HepG2 (cell line): Measurements from ENCODE around the gene GRK6. TPM values are rescaled to one million over a fixed set of nuclear protein-coding genes. Genes with fewer than 3 reads are reported as not detected.
A peak's percentile ranks its signal among the peaks of the same experiment; 100 is the strongest.

ENCODE experiments used
- ATF7-NPFF ChIP-seq: sonication (generic); formaldehyde crosslinking; IDR thresholded peaks from 2 replicates; pipeline ENCODE4 v1.8.1; 2023; ENCODE audit warnings: mild to moderate bottlenecking, low read depth, missing genetic modification reagents, moderate library complexity
- FIP1L1 ChIP-seq: fragments of 200-400 bp; formaldehyde crosslinking; IDR thresholded peaks from 2 replicates; pipeline ENCODE4 v1.6.1; 2018; ENCODE audit warnings: low read depth, mild to moderate bottlenecking, low read length, moderate library complexity, borderline replicate concordance; ENCODE audit not compliant: insufficient read depth
- TAF1 ChIP-seq: sonication (generic); formaldehyde crosslinking; IDR thresholded peaks from 2 replicates; pipeline ENCODE4 v1.4.0; 2020; ENCODE audit warnings: missing genetic modification reagents
- ZBTB3 ChIP-seq: sonication (generic); formaldehyde crosslinking; IDR thresholded peaks from 2 replicates; pipeline ENCODE4 v1.4.0; 2020; ENCODE audit warnings: low read depth, mild to moderate bottlenecking, moderate library complexity, missing genetic modification reagents, borderline replicate concordance
- ZNF230 ChIP-seq: sonication (generic); formaldehyde crosslinking; IDR thresholded peaks from 2 replicates; pipeline ENCODE4 v1.4.0; 2020; ENCODE audit warnings: mild to moderate bottlenecking, missing genetic modification reagents
- ZNF335 ChIP-seq: sonication (generic); formaldehyde crosslinking; IDR thresholded peaks from 2 replicates; pipeline ENCODE4 v1.4.0; 2020; ENCODE audit warnings: missing genetic modification reagents
- ZNF567 ChIP-seq: sonication (generic); formaldehyde crosslinking; IDR thresholded peaks from 2 replicates; pipeline ENCODE4 v1.8.1; 2023; ENCODE audit warnings: mild to moderate bottlenecking, missing genetic modification reagents, borderline replicate concordance
- ZNF652 ChIP-seq: IDR thresholded peaks from 2 replicates; pipeline ENCODE4 v1.6.1; 2016; ENCODE audit warnings: low read depth, borderline replicate concordance
- ZNF768 ChIP-seq: sonication (generic); formaldehyde crosslinking; IDR thresholded peaks from 2 replicates; pipeline ENCODE4 v1.4.0; 2020; ENCODE audit warnings: missing genetic modification reagents
- polyA plus RNA-seq, 8 experiments: library from polyadenylated mRNA; depleted of rRNA in 3 of 8; stranded (reverse) in 7 of 8; unstranded in 1 of 8; fragments of >200 nt; fragmentation: Illumina TruSeq in 4 of 8; extraction: Trizol in 4 of 8; gene quantifications; 2 replicates each; pipeline versions ENCODE4 v1.2.1 to v1.2.3, GENCODE V29; 2011 to 2016; ENCODE audit warnings: low read depth in 4 of 8, missing spikeins in 1 of 8, mixed read lengths in 1 of 8; ENCODE audit not compliant: insufficient read depth in 1 of 8
- total RNA-seq, 5 experiments: library from RNA; depleted of rRNA; stranded (reverse); fragments of >200 nt; fragmentation: Illumina TruSeq; extraction: Trizol; gene quantifications; 2 replicates each; pipeline ENCODE4 v1.2.3, GENCODE V29; 2016; ENCODE audit warnings: low read depth in 1 of 5
- TF ChIP-seq, protein P1 (sequence below): sonication (generic); formaldehyde crosslinking; IDR thresholded peaks from 2 replicates; pipeline ENCODE4 v1.4.0; 2020; ENCODE audit warnings: missing genetic modification reagents, borderline replicate concordance

Gene GRK6
- total and polyA plus RNA-seq, 2 of the 13 experiments (the other 11 are each of a cell fraction or from before 2014, with no cell fraction given), result 13.2 to 19.9 TPM

DNA sequence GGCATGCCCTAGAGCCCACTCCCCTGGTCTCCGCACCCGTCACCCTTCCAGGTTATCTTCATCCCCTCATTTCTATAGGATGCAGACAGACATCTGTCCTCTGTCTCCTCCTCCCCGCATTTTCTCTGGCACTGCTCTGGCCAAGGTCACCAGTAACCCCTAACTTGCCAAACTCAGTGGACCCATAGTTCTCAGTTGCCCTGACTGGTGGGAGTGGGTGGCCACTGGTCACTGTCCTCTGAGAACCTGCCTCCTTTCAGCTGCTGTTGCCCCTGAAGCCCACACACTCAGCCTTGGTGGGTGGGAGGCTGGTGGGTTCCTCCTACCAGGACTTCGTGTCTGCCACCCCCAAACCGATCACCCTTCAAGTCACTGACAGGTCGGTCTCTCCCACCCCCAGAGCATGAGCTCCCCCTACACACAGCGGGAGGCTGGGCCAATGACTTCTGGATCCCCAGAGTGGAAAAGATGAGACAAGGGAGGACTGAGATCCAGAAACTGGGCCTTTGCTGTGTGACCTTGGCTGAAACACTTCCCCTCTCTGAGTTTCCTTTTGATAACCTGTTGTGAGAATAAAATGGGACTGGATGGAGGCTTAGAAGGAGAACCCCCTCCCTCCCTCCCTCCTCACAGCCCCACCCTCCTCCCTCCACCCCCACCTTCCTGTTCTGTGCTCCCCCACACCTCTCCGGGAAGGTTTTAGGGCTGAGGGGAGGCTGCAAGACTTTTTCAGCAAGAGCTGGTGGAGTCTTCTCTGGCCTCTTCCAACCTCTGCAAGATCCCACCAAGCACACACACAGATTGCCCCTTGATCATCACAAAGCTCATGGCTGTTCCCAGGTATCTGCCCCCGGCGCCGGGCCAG lies 49.3 kb downstream of the GRK6 start (continued):
- TF ChIP-seq ZNF768 (CRISPR knock-in tag) (peak; percentile 95), FIP1L1 (no peak), ATF7-NPFF (CRISPR knock-in tag) (no peak), ZNF652 (peak; percentile 82), ZBTB3 (no peak), ZNF335 (no peak), TAF1 (CRISPR knock-in tag) (0 out of 2 replicates have a peak, but pooled peaks have one; percentile 23), ZNF230 (CRISPR knock-in tag) (no peak), ZNF567 (CRISPR knock-in tag) (no peak)
- TF ChIP-seq, protein P1, sequence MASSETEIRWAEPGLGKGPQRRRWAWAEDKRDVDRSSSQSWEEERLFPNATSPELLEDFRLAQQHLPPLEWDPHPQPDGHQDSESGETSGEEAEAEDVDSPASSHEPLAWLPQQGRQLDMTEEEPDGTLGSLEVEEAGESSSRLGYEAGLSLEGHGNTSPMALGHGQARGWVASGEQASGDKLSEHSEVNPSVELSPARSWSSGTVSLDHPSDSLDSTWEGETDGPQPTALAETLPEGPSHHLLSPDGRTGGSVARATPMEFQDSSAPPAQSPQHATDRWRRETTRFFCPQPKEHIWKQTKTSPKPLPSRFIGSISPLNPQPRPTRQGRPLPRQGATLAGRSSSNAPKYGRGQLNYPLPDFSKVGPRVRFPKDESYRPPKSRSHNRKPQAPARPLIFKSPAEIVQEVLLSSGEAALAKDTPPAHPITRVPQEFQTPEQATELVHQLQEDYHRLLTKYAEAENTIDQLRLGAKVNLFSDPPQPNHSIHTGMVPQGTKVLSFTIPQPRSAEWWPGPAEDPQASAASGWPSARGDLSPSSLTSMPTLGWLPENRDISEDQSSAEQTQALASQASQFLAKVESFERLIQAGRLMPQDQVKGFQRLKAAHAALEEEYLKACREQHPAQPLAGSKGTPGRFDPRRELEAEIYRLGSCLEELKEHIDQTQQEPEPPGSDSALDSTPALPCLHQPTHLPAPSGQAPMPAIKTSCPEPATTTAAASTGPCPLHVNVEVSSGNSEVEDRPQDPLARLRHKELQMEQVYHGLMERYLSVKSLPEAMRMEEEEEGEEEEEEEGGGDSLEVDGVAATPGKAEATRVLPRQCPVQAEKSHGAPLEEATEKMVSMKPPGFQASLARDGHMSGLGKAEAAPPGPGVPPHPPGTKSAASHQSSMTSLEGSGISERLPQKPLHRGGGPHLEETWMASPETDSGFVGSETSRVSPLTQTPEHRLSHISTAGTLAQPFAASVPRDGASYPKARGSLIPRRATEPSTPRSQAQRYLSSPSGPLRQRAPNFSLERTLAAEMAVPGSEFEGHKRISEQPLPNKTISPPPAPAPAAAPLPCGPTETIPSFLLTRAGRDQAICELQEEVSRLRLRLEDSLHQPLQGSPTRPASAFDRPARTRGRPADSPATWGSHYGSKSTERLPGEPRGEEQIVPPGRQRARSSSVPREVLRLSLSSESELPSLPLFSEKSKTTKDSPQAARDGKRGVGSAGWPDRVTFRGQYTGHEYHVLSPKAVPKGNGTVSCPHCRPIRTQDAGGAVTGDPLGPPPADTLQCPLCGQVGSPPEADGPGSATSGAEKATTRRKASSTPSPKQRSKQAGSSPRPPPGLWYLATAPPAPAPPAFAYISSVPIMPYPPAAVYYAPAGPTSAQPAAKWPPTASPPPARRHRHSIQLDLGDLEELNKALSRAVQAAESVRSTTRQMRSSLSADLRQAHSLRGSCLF (CRISPR knock-in tag), result no peak
